NCI-H526 treated with DMSO at 0.1 percent for 48 hours (cell line): Measurements from ENCODE around the gene ELAVL2.

Experiments
- DNase-seq: peaks from one replicate; lab custom pipeline; 2025; lab: John Stamatoyannopoulos, UW

Gene ELAVL2

DNA sequence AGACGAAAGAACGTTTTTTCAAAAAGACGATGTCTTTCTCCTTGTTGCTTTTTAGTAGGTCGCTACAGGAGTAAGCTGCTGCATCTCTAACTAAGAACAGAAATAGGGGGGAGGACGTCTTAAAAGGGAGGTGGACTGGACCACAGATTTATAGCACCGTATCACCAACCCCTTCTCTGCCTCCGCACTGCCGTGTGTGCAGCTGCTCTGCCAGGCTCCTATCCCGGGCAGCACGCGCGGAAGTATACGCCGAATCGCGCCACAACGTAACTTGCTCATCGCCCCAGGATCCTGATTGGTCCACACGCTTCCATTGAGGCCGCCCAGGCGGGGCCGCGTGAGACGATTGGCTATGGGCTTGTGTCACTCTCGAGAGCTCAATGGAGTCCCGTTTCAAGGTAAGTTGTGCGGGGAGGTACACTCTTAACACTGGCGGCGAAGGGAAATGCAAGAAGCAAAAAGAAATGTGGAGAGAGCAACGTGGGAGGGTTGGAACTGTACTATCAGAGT is at the start of gene ELAVL2:
TSS of gene ELAVL2 (minus strand) at position 121 of the 510 bp plus-strand sequence. CDS start 64,006 bp downstream, outside the sequence.
- DNase-seq, result no peak

DNA sequence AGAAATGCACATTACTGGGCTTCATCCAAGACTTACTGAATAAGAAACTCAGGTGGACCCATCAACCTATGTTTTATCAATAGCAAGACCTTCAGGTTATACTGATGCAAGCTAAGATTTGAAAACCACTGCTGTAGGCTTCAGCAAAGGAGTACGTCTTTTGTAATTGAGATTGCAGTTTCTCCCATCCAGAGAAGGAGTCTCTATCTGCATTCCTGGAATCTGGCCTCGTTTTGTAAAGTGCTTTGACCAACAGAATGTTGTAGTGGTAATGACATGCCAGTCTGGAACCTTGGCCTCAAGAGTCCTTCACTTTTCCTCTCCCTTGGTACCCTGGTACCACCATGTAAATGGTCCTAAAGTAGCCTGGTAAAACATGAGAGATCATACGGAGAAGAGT is 32.2 kb upstream of the ELAVL2 start:
- no peak for DNase-seq

GRCh38 chr9:23855873-23856604 is 30.0 kb upstream of the ELAVL2 start:
- DNase-seq, result no peak

DNA sequence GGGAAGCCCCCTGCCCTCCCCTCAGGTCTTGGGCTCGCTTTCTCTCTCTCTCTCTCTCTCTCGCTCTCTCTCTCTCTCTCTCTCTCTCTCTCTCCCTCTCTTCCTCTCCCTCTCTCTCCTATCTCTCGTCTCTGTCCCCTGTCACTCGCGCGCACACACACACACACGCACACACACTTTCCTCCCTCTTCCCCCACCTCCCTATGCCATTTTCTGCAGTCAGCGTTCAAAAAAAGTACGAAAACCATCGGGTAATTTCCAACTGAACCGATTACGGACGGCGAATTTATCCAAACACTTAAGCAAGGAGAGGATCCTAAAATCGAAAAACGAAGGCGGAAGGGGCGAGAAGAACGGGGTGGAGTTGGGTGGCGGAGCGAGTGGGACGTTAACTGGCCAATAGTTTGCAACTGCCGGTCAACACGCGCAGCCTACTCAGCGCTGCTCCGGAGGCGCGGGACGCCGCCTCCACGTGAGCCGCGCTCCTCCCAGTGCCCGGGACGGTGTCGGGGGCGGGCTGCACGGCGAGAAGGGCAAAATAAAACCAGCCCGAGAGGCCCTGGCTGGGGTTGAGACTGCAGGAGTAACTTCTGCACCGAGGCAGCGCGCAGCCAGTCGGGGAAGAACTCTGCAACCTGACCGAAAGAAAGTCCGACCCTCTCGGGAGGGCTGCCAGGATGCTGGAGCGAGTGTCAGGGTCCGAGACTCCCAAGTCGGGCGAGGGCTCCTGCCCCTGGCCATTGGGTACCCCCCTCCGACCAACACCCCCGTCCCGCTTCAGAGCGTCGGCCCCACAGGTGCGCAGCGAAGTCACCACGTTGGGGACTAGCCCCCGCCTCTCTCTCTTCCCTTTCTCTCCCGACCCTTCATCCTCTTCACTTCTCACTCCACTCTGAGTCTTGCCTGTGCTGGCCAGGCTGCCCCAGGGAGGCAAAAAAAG is 24.9 kb upstream of the ELAVL2 start:
- no peak for DNase-seq

- peak; percentile 45 for DNase-seq
Measured at GRCh38 chr9:23850242-23850689, 24.2 kb upstream of the ELAVL2 start.

DNA sequence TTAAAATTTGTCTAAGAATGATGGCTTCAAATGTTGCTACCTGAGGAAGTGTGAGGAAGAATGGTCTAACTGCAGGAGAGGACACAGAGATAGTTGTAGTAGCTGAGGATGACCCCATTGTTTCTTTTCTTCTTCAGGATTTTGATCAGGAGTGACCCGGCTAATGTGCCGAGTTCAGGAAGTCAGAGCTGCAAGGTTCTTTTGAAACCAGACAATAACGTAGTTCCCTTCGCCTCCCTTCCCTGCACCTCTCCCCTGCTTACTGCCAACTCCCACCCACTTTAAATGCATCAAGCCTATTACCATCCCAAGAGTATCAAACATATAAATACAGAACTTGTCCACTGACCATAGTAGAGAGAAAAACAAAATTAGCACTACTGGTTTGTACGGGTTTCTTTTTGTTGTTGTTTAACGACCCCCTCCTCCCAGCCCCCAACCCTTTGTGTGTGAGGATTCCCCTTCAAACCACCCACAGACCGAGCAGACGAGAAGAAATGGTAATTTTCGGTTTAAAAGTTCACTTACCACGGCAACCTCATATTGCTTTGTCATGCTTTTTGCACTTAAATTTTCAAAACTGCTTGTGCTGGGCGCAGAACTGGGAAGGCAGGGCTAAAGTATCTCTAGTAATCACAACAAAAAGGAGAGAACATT is 23.5 kb upstream of the ELAVL2 start:
- no peak for DNase-seq

DNA sequence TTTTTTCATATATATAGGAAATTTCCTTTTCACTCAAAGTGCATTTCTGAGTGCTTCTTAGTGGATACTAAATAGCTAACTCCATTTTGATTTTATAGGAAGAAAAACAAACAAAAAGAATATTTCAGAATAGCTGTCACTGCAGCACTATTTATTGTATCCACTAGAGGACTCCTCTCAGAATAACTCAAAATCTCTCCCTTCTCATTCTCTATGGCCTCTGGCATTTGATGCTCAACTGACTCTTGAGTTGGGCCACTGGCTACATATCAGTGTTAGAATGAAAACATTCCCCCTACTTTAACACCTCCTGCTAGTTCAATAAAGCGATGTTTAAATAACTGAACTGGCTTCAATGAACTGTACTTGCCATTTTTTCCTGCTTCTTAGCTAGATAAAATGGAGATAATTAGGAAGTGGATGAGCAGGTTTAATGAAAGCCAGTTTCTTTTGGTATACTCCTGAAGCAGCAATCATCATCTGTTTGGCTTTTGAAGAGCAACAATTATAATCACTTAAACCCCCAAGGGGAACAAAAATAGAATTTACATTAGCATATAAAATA is 16.6 kb upstream of the ELAVL2 start:
- DNase-seq, result peak; percentile 22

GRCh38 chr9:23841304-23841703 is 15.3 kb upstream of the ELAVL2 start:
- no peak for DNase-seq

DNA sequence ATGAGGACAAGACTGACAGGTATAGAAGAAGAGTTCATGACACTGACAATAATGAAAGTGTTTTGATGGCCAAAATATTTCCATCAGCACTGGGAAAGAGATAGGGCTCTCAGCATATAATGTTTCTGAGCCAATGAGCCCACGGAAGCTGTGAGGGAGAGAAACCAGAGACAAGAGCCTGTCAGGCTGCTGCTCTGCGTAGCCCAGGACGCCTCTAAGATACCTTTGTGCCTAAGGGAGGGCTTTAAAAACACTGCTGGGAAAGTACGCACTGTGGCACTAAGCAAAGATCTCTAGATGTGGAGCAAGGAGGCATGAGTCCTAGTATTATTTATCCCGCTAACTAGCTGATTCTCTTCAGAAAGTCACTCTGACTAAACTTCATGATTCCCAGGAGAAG is 11.0 kb upstream of the ELAVL2 start:
- DNase-seq, result no peak

- DNase-seq, result no peak
Measured at GRCh38 chr9:23830929-23831730, 5.1 kb upstream of the ELAVL2 start.

GRCh38 chr9:23830476-23830805 is 4.4 kb upstream of the ELAVL2 start:
- no peak for DNase-seq

- DNase-seq, result peak; percentile 21
Measured at GRCh38 chr9:23829580-23830475, 3.8 kb upstream of the ELAVL2 start.

GRCh38 chr9:23825700-23826099 is 340 bp downstream of the ELAVL2 start:
- DNase-seq, result no peak

- no peak for DNase-seq
Measured at GRCh38 chr9:23824830-23825591, 1.0 kb downstream of the ELAVL2 start.

GRCh38 chr9:23823986-23824829 is 1.8 kb downstream of the ELAVL2 start:
- no peak for DNase-seq

DNA sequence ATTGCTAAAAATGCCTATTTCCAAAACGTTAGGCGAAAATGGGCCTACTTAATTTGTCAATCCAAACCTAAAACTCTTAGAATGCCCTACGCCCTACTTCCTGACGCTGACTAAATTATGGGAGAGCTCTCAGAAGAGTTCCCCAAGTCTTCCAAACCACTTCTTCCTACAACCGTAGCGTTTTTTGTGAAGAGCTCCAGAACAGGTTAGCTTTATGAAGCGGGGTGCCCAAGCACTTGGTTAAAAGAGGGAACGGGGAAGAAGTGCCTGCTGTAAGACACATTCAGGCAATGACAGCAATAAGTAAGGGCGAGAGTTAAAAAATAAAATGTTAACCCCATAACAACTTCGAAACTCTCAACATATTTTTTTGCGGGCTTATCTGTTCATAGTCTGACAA is 2.8 kb downstream of the ELAVL2 start:
- no peak for DNase-seq

- DNase-seq, result peak; percentile 49
Measured at GRCh38 chr9:23822261-23823169, 3.5 kb downstream of the ELAVL2 start.
